Neutrophil (primary cell): ENCODE measurements around the gene SMIM26.

Experiments used
- H3K27ac ChIP-seq: fragments of 200-600 bp; sonication (generic); 2 replicates; pipeline ENCODE4 v1.5.1; 2016; ENCODE audit warnings: mild to moderate bottlenecking, moderate library complexity
- H3K27me3 ChIP-seq: fragments of 200-600 bp; sonication (generic); 2 replicates; pipeline ENCODE4 v1.6.0; 2016; ENCODE audit warnings: mild to moderate bottlenecking
- H3K36me3 ChIP-seq: fragments of 200-600 bp; sonication (generic); 2 replicates; pipeline ENCODE4 v1.5.1; 2017
- H3K4me1 ChIP-seq, 2 experiments: fragments of 200-600 bp in 1 of 2; sonication (generic) in 1 of 2; 1 replicate in 1 of 2; 2 replicates in 1 of 2; pipeline versions ENCODE4 v1.5.1 to v1.6.1; 2013 to 2016; ENCODE audit warnings: low read depth in 1 of 2, low read length in 1 of 2, mild to moderate bottlenecking in 1 of 2, moderate library complexity in 1 of 2; ENCODE audit not compliant: control insufficient read depth in 1 of 2, insufficient read depth in 1 of 2
- H3K4me3 ChIP-seq, 2 experiments: fragments of 200-600 bp in 1 of 2; sonication (generic) in 1 of 2; 1 replicate in 1 of 2; 2 replicates in 1 of 2; pipeline ENCODE4 v1.5.1; 2013 to 2016; ENCODE audit warnings: low read depth in 1 of 2, low read length in 1 of 2, mild to moderate bottlenecking in 1 of 2, moderate library complexity in 1 of 2
- H3K9me3 ChIP-seq: fragments of 200-600 bp; sonication (generic); 2 replicates; pipeline ENCODE4 v1.5.1; 2016
- TF ChIP-seq, protein P1 (sequence below): fragments of 200-600 bp; sonication (generic); IDR thresholded peaks from 2 replicates; pipeline ENCODE4 v1.5.1; 2016; ENCODE audit warnings: antibody characterized with exemption

The SMIM26 gene

DNA sequence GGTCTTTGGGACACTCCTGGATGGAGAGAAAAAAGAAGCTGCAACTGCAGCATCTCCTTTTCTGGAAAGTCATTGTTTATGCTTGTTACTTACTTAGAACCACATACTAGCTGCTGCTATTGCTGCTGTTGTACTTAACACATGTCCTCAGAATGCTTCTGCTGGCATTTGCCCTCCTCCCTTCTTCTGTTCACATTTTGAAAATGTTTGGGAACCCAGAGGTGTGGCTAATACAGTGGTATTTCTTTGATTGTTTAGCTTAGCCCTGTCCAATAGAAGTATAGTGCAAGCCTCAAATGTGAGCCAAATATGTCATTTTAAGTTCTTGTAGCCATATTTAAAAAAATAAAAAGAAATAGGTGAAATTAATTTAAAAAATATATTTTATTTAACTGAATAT, 29.0 kb downstream of the SMIM26 start:
- Histone ChIP-seq H3K27me3 (no peaks in the 10 kb centered on the region), H3K4me3 (no peak overlapping the region), H3K4me1 (no peaks in the 10 kb centered on the region), H3K27ac (no peak overlapping the region), H3K9me3 (no peaks in the 10 kb centered on the region), H3K36me3 (no peaks in the 10 kb centered on the region)
- TF ChIP-seq, protein P1, sequence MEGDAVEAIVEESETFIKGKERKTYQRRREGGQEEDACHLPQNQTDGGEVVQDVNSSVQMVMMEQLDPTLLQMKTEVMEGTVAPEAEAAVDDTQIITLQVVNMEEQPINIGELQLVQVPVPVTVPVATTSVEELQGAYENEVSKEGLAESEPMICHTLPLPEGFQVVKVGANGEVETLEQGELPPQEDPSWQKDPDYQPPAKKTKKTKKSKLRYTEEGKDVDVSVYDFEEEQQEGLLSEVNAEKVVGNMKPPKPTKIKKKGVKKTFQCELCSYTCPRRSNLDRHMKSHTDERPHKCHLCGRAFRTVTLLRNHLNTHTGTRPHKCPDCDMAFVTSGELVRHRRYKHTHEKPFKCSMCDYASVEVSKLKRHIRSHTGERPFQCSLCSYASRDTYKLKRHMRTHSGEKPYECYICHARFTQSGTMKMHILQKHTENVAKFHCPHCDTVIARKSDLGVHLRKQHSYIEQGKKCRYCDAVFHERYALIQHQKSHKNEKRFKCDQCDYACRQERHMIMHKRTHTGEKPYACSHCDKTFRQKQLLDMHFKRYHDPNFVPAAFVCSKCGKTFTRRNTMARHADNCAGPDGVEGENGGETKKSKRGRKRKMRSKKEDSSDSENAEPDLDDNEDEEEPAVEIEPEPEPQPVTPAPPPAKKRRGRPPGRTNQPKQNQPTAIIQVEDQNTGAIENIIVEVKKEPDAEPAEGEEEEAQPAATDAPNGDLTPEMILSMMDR, result no peak

DNA sequence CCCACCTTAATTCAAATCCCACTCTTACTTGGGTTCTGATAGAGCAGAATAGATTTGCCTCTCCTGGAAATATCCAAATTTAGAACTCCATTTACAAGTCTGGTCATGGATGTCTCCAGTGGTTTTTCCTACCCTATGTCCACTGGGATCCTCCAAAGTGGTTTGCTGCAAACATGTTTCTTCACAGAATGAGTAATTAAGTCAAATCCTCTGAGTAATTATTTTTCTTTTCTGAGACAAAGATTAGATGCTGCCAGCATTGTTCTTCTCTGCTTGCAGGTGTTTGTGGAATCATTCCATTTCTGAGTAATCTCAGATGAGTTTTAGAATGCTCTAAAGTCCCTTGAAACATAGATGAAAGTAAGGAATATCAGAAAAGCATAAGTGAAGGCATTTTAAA, 42.5 kb downstream of the SMIM26 start:
- Histone ChIP-seq H3K27ac (no peak overlapping the region), H3K9me3 (no peaks in the 10 kb centered on the region), H3K36me3 (no peaks in the 10 kb centered on the region), H3K4me1 (no peaks in the 10 kb centered on the region), H3K4me3 (no peak overlapping the region), H3K27me3 (no peaks in the 10 kb centered on the region)
- TF ChIP-seq, protein P1, result no peak

DNA sequence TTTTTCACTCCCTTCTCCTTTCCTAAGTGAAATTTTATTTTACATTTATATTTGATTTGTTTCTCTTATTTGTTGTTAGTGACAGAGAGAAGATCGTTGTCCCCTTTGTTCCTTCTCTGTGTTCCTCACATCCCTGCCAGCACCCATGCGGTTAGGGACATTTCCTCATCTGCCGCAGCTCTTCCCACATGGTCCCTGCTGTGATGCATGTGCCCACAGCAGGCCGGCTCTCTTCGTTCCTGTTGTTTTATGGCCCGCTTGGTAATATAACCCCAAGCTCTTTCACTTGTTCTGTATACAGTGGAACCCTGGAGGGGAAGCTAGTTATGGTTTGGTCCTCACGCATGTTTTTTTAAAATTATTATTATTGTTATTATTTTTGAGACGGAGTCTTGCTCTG, 44.3 kb downstream of the SMIM26 start:
- no peaks in the 10 kb centered on the region for H3K9me3 ChIP-seq
- TF ChIP-seq, protein P1, result no peak
- H3K4me3 ChIP-seq, result no peak overlapping the region
- no peaks in the 10 kb centered on the region for H3K27me3 ChIP-seq
- H3K4me1 ChIP-seq, result no peaks in the 10 kb centered on the region
- H3K27ac ChIP-seq, result no peak overlapping the region
- H3K36me3 ChIP-seq, result no peaks in the 10 kb centered on the region

DNA sequence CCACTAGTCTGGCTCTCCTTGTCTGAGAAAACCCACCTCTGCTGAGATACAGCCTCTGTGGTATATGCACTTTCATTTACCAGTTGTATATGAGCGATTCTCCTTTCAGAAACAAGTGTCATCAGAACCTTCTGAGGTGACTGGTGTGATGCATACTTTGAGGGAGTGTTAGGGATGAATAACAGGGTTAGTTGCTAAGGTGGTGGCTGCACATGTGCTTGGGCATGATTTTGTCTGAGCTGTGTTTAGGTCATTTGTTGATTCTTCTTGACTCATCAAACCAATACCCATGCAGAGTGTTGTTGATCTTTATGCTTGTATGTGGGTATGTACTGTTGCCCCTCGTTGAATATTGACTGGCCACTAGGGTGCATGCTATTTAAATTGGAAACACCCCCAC, 46.3 kb downstream of the SMIM26 start:
- TF ChIP-seq, protein P1, result no peak
- Histone ChIP-seq H3K36me3 (no peaks in the 10 kb centered on the region), H3K4me3 (no peak overlapping the region), H3K4me1 (no peaks in the 10 kb centered on the region), H3K9me3 (no peaks in the 10 kb centered on the region), H3K27ac (no peak overlapping the region), H3K27me3 (no peaks in the 10 kb centered on the region)

DNA sequence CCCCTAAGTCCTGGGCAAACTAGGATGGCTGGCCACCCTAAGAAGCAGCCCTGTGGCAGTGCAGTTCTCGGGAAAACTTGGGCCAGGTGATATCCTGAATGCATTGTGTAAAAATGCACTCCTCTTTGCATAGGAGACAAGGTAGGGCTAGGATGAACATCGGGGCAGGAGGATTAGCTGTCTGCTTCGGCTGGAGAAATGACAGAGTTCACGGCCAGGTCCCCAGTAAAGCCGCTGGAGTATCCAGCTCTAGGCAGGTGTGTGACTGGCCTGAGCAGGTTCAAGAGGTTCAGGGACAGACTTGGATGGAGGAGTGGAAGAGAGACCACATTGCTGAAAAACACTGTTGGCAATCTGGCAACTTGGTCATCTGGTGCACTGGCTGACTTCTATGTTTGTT, 47.0 kb downstream of the SMIM26 start:
- H3K36me3 ChIP-seq, result no peaks in the 10 kb centered on the region
- H3K4me3 ChIP-seq, result no peak overlapping the region
- no peak overlapping the region for H3K27ac ChIP-seq
- H3K9me3 ChIP-seq, result no peaks in the 10 kb centered on the region
- no peaks in the 10 kb centered on the region for H3K27me3 ChIP-seq
- TF ChIP-seq, protein P1, result no peak
- no peaks in the 10 kb centered on the region for H3K4me1 ChIP-seq
